SU-DHL-6 (cell line): ENCODE measurements around the gene EEFSEC.
"Not testable (repeated sequence)": the region's sequence is repeated elsewhere in the genome, so short reads cannot be mapped to it uniquely, and the experiment has no call there.

Source experiments
- H2AFZ ChIP-seq: fragments of 200-600 bp; sonication (generic); 2 replicates; pipeline ENCODE4 v1.6.1; 2014; ENCODE audit warnings: low read depth, mild to moderate bottlenecking, moderate library complexity, mixed read lengths, antibody characterized with exemption, low read length; ENCODE audit not compliant: severe bottlenecking
- H3F3A ChIP-seq: fragments of 200-600 bp; shearing (Covaris generic); 2 replicates; pipeline ENCODE4 v1.6.0; 2016; ENCODE audit warnings: antibody characterized with exemption, mild to moderate bottlenecking; ENCODE audit not compliant: insufficient read depth
- H3K27ac ChIP-seq: fragments of 200-600 bp; sonication (generic); 2 replicates; pipeline ENCODE4 v1.5.1; 2016; ENCODE audit warnings: low read depth, mild to moderate bottlenecking, low read length, moderate library complexity, mixed read lengths
- H3K27me3 ChIP-seq: fragments of 200-600 bp; sonication (generic), shearing (Covaris generic); 2 replicates; pipeline ENCODE4 v1.6.0; 2014; ENCODE audit warnings: mild to moderate bottlenecking, low read length
- H3K36me3 ChIP-seq: fragments of 200-600 bp; sonication (generic); 2 replicates; pipeline ENCODE4 v1.6.1; 2014; ENCODE audit warnings: mild to moderate bottlenecking, low read length, mixed read lengths
- H3K4me2 ChIP-seq: fragments of 300-600, 200-600 bp; shearing (Covaris generic), sonication (generic); 2 replicates; pipeline ENCODE4 v1.6.0; 2014; ENCODE audit warnings: low read length, low read depth, mild to moderate bottlenecking; ENCODE audit not compliant: poor library complexity, severe bottlenecking
- H3K4me3 ChIP-seq: fragments of 200-600 bp; sonication (generic); 2 replicates; pipeline ENCODE4 v1.5.1; 2014; ENCODE audit warnings: antibody characterized with exemption, low read length, mild to moderate bottlenecking, mixed read lengths; ENCODE audit not compliant: insufficient read depth, poor library complexity, severe bottlenecking
- H3K79me2 ChIP-seq: fragments of 200-600 bp; sonication (generic); 2 replicates; pipeline ENCODE4 v1.6.1; 2014; ENCODE audit warnings: mild to moderate bottlenecking, low read length, moderate library complexity; ENCODE audit not compliant: insufficient read depth
- H3K9ac ChIP-seq: fragments of 200-600 bp; sonication (generic); 2 replicates; pipeline ENCODE4 v1.7.0; 2014; ENCODE audit warnings: mild to moderate bottlenecking, low read length
- H3K9me2 ChIP-seq: fragments of 200-600 bp; sonication (generic); replicated peaks from 2 replicates; pipeline ENCODE4 v1.6.1; 2014; ENCODE audit warnings: low read length; ENCODE audit not compliant: insufficient read depth
- H3K9me3 ChIP-seq: fragments of 200-600 bp; sonication (generic); 2 replicates; pipeline ENCODE4 v1.6.1; 2014; ENCODE audit warnings: low read length, mixed read lengths; ENCODE audit not compliant: insufficient read depth
- H4K20me1 ChIP-seq: fragments of 200-600 bp; sonication (generic); 2 replicates; pipeline ENCODE4 v1.6.1; 2014; ENCODE audit warnings: low read depth, mild to moderate bottlenecking, antibody characterized with exemption, low read length, moderate library complexity, mixed read lengths
- EZH2phosphoT487 ChIP-seq: fragments of 200-600 bp; sonication (generic), shearing (Covaris generic); conservative IDR thresholded peaks from 2 replicates; pipeline ENCODE4 v1.6.1; 2018; ENCODE audit warnings: mild to moderate bottlenecking, antibody characterized with exemption, low read length, moderate library complexity, mixed read lengths
- TF ChIP-seq, protein P1 (sequence below): fragments of 200-600 bp; sonication (generic); IDR thresholded peaks from one replicate; pipeline ENCODE4 v1.5.1; 2017; ENCODE audit warnings: antibody characterized with exemption, mild to moderate bottlenecking, low read length, moderate library complexity; ENCODE audit not compliant: insufficient read depth, poor library complexity, severe bottlenecking

Gene EEFSEC

DNA sequence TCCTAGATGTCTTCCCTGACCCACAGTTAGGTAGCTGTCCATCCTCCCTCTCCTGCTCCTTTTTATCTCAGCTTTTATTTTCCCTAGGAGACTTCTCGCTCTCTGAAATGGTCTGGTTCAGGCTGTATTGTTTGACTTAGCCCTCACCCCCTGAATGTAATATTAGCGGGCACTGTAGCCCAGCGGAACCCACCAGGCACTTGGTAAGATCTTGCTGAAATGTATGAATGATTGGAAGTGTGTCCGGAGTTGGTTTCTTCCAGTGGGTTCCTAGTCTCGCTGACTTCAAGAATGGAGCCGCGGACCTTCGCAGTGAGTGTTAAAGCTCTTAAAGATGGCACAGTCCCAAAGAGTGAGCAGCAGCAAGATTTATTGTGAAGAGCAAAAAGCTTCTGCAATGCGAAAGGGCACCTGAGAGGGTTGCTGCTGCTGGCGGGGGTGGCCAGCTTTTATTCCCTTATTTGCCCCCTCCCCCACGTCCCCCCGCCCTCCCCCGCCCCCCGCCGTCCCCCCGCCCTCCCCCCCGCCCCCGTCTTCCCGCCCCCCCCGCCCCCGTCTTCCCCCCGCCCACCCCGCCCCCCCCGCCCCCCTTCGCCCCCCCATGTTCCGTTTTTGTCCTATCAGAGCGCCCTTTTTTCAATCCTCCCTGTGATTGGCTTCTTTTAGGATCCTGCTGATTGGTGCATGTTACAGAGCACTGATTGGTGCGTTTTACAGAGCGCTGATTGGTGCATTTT lies 694 bp upstream of the EEFSEC start:
- Histone ChIP-seq H3K27ac (peak overlapping the region; percentile 54; the same call in 1 of the 2 replicates), H3K9me2 (no peaks in the 10 kb centered on the region), H3K9ac (peak overlapping the region; percentile 94), H3K36me3 (no peaks in the 10 kb centered on the region; the same call in 1 of the 2 replicates), H3K79me2 (peaks cover 27% of the 10 kb centered on the region), H3K4me2 (peak overlapping the region; percentile 69), H3K9me3 (no peaks in the 10 kb centered on the region), H4K20me1 (no peaks in the 10 kb centered on the region), H3K4me3 (peak overlapping the region; percentile 84), H3K27me3 (no peaks in the 10 kb centered on the region), H3F3A (peaks cover 8% of the 10 kb centered on the region), H2AFZ (peak overlapping the region; percentile 99)
- TF ChIP-seq EZH2phosphoT487, result no peak
- TF ChIP-seq, protein P1, sequence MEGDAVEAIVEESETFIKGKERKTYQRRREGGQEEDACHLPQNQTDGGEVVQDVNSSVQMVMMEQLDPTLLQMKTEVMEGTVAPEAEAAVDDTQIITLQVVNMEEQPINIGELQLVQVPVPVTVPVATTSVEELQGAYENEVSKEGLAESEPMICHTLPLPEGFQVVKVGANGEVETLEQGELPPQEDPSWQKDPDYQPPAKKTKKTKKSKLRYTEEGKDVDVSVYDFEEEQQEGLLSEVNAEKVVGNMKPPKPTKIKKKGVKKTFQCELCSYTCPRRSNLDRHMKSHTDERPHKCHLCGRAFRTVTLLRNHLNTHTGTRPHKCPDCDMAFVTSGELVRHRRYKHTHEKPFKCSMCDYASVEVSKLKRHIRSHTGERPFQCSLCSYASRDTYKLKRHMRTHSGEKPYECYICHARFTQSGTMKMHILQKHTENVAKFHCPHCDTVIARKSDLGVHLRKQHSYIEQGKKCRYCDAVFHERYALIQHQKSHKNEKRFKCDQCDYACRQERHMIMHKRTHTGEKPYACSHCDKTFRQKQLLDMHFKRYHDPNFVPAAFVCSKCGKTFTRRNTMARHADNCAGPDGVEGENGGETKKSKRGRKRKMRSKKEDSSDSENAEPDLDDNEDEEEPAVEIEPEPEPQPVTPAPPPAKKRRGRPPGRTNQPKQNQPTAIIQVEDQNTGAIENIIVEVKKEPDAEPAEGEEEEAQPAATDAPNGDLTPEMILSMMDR, result no peak

GRCh38 chr3:128154354-128154753 lies 1.1 kb downstream of the EEFSEC start:
- Histone ChIP-seq H3K4me2 (peak overlapping the region; percentile 82), H3K4me3 (peak overlapping the region; percentile 84), H3K79me2 (peaks cover 27% of the 10 kb centered on the region), H3K9ac (peak overlapping the region; percentile 94)
- H3F3A ChIP-seq, H3K9me3 ChIP-seq, H3K9me2 ChIP-seq, H3K27ac ChIP-seq, H3K27me3 ChIP-seq, H3K36me3 ChIP-seq, H2AFZ ChIP-seq, H4K20me1 ChIP-seq: not testable (repeated sequence)

DNA sequence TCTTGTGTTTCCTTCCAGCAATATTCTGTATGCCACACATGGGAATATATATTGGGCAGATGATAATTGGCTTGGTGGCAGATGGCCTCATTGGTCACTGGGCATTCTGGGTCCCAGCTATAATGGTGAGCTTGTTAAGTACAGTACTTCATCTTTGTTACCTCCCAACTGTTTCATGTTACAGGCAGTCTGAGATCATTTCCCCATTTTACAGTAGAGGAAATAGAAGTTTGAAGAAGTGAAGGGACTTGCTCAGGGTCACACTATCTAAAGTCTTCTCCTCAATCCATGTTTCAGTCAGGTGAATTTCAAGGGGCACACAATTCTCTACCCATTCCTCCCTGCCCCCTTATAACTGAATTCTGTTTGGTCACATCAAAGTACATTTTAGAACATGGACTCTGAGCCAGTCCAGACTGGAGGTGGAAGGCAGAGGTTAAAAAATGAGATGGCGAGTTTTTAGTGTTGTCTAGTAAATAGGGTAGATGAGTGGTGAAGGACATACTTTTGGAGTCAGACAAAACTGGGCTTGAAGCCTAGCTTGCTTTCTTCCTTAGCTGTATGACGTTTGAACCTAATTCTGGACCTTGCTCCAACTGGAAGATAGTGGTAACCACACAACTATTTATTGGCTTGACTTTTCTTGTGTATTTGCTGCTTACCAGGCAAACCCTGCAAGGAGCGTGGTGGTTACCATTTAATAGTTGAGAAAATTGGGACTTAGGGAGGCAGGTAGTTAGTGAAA lies 2.5 kb downstream of the EEFSEC start:
- Histone ChIP-seq H3K9me2 (no peaks in the 10 kb centered on the region), H3K4me2 (peak overlapping the region; percentile 14), H3K4me3 (no peak overlapping the region), H3K27me3 (no peaks in the 10 kb centered on the region), H3K9me3 (no peaks in the 10 kb centered on the region), H3F3A (peaks cover 8% of the 10 kb centered on the region), H4K20me1 (no peaks in the 10 kb centered on the region), H3K36me3 (no peaks in the 10 kb centered on the region; the same call in 1 of the 2 replicates), H3K79me2 (peaks cover 38% of the 10 kb centered on the region), H2AFZ (no peak overlapping the region), H3K27ac (no peak overlapping the region), H3K9ac (no peak overlapping the region)
- TF ChIP-seq, protein P1, result no peak
- no peak for TF ChIP-seq EZH2phosphoT487

GRCh38 chr3:128160661-128161060 lies 7.4 kb downstream of the EEFSEC start:
- Histone ChIP-seq H3F3A (no peaks in the 10 kb centered on the region), H3K4me2 (no peak overlapping the region), H3K9me2 (no peaks in the 10 kb centered on the region), H4K20me1 (no peaks in the 10 kb centered on the region; the same call in 1 of the 2 replicates), H3K27ac (no peak overlapping the region), H3K27me3 (no peaks in the 10 kb centered on the region), H3K9ac (no peak overlapping the region), H3K79me2 (peaks cover 39% of the 10 kb centered on the region), H3K36me3 (no peaks in the 10 kb centered on the region; the same call in 1 of the 2 replicates), H3K9me3 (no peaks in the 10 kb centered on the region), H2AFZ (no peak overlapping the region), H3K4me3 (no peak overlapping the region)
- TF ChIP-seq, protein P1, result no peak
- TF ChIP-seq EZH2phosphoT487, result no peak
